Chondrocyte (in vitro differentiated cells): ENCODE results near the gene RRAS. TPM values are rescaled to one million over a fixed set of nuclear protein-coding genes. Genes with fewer than 3 reads are reported as not detected.
A peak's percentile ranks its signal among the peaks of the same experiment; 100 is the strongest.

ENCODE experiments used
- DNase-seq: peaks from one replicate; pipeline ENCODE4 v3.0.0; 2021; ENCODE audit warnings: mixed read lengths, low spot score
- H3K27ac Mint-ChIP-seq: one replicate; pipeline ENCODE4 v1.8.0; 2021; ENCODE audit warnings: mild to moderate bottlenecking, moderate library complexity, mixed read lengths; ENCODE audit not compliant: unreplicated experiment
- H3K27me3 Mint-ChIP-seq: 2 replicates; pipeline ENCODE4 v1.8.0; 2021; ENCODE audit warnings: low read depth, mixed read lengths
- H3K36me3 Mint-ChIP-seq: 2 replicates; pipeline ENCODE4 v1.8.0; 2021; ENCODE audit warnings: low read depth, mixed read lengths
- H3K4me1 Mint-ChIP-seq: 2 replicates; pipeline ENCODE4 v1.8.0; 2021; ENCODE audit warnings: low read depth, mild to moderate bottlenecking, mixed read lengths
- H3K4me3 Mint-ChIP-seq: one replicate; pipeline ENCODE4 v1.8.0; 2021; ENCODE audit warnings: mild to moderate bottlenecking, moderate library complexity, mixed read lengths; ENCODE audit not compliant: unreplicated experiment
- H3K9me3 Mint-ChIP-seq: 2 replicates; pipeline ENCODE4 v1.8.0; 2021; ENCODE audit warnings: low read depth, mixed read lengths
- total RNA-seq: library from RNA; stranded (reverse); gene quantifications from 3 replicates; pipeline ENCODE4 v1.2.1, GENCODE V29; 2021
- TF ChIP-seq, protein P1 (sequence below): fragments of 200-600 bp; sonication (generic); IDR thresholded peaks from 2 replicates; pipeline ENCODE4 v1.5.0; 2021; ENCODE audit warnings: antibody characterized with exemption, mild to moderate bottlenecking, moderate library complexity

The RRAS gene
- total RNA-seq, 1 donor from 2014 or later: 113 TPM

DNA sequence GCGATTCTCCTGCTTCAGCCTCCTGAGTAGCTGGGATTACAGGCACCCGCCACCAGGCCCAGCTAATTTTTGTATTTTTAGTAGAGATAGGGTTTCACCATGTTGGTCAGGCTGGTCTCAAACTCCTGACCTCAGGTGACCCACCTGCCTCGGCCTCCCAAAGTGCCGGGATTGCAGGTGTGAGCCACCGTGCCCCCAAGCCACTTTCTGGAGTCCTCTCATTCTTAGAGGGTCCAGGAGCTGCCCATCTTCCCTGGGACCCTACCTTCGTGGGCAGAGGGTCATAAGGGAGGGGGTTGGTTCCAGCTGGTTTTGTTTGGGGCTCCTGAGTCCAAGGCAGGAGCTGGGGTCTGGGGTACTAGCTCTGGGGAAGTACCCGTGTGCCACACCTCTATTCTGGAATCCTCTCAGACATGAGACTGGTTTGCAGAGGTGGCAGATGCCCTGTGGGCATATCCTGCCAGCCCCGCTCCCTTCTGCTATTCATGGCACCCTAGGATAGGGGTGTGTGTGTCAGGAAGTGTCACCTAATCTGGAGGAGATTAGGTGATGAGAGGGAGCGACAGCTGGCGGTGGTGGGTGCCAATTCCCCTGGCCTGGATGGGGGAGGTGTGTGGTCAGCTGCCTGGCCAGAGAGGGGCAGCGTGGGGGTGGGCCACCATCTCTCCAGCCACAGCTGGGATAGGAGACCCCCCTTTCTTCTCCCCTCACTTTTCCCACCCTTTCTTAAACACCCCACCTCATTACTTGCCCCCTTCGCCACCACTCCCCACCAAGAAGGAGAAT, 39.2 kb upstream of the RRAS start:
- TF ChIP-seq, protein P1, sequence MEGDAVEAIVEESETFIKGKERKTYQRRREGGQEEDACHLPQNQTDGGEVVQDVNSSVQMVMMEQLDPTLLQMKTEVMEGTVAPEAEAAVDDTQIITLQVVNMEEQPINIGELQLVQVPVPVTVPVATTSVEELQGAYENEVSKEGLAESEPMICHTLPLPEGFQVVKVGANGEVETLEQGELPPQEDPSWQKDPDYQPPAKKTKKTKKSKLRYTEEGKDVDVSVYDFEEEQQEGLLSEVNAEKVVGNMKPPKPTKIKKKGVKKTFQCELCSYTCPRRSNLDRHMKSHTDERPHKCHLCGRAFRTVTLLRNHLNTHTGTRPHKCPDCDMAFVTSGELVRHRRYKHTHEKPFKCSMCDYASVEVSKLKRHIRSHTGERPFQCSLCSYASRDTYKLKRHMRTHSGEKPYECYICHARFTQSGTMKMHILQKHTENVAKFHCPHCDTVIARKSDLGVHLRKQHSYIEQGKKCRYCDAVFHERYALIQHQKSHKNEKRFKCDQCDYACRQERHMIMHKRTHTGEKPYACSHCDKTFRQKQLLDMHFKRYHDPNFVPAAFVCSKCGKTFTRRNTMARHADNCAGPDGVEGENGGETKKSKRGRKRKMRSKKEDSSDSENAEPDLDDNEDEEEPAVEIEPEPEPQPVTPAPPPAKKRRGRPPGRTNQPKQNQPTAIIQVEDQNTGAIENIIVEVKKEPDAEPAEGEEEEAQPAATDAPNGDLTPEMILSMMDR: no peak
- no peak for DNase-seq
- Mint-ChIP-seq H3K4me3 (peak overlapping the region; percentile 98), H3K27me3 (no peaks in the 10 kb centered on the region), H3K36me3 (peaks cover 7% of the 10 kb centered on the region), H3K27ac (peak overlapping the region; percentile 87), H3K4me1 (peaks cover 36% of the 10 kb centered on the region), H3K9me3 (no peaks in the 10 kb centered on the region)

DNA sequence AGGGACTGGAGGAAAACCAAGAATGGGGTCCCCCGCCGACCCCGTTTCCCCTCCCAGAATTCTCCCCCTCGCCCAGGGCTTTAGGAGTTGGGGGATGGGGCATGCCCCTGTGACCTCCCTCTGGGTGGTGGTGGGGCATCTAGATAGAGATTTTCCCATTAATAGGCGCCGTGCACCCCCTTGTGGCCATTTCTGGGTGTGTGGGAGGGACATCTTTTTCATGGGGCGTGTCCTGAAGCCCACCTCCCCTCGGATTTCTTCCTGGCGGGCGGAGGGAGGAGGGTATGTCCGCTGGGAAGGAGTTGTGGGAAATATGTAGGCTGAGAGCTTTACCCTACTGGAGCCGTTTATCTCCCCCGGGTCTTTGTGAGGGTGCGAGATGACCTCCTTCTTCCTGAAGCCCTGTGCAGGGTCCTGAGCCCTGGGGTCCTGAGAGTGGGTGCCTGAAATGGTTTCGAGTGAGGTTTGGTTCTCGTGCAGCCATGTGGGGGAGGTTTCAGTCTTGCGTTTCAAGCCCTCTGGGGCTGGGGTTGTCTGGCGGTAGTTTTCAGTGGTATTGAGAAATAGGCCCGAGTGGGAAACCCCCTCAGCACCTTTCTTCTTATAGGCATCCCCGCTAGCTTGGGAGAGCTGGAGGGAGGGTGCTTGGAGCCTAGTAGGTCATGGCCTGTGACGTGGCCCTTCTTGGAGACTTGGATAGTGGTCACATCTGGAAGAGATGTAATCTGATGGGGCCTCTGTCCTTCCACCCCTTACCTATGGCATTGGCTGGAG, 38.1 kb upstream of the RRAS start:
- Mint-ChIP-seq H3K4me3 (peak overlapping the region; percentile 98), H3K27ac (peak overlapping the region; percentile 87), H3K4me1 (peaks cover 36% of the 10 kb centered on the region), H3K9me3 (no peaks in the 10 kb centered on the region), H3K27me3 (no peaks in the 10 kb centered on the region), H3K36me3 (peaks cover 7% of the 10 kb centered on the region)
- TF ChIP-seq, protein P1: peak; percentile 81
- DNase-seq: no peak

DNA sequence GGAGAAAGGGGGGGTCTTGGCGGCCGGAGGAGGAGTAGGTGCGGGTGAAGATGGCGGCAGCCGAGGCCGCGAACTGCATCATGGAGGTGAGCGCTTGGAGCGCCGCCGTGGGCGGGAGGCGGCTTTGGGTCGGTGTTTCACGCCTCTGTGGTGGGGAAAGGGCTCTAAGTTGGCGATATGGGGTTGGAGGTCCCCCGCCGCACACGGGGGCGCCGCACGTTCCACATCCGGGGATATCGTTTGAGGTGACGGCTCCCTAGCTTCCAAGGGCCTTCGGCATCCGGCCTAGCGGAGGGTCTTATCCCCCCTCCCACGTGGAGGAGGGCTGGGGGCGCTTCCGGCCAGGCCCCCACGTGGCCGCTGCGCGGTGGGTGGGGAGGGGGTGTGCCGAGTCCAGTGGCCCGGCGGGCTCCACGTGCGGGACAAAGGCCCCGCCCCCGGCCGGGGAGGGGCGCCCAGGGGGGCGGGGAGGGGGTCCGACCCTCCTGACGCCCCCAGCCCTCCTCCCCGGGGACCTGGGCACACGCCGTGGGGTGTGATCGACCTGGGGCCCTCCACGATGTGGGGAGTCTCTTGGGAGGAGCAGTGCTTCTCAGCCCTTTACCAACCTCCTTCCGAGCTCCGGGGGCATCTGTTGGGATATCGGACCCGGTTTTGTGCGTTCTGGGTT, 37.4 kb upstream of the RRAS start, which contains the start of gene PRMT1:
TSS of gene PRMT1 (plus strand) at position 41 of the 670 bp plus-strand sequence. CDS start at position 51, 10 bp downstream.
- DNase-seq: no peak
- Mint-ChIP-seq H3K27ac (peak within 1 kb of the TSS; percentile 100), H3K9me3 (no peaks in the 10 kb centered on the region), H3K27me3 (no peaks in the 10 kb centered on the region), H3K4me1 (peaks cover 37% of the 10 kb centered on the region), H3K4me3 (peak within 1 kb of the TSS; percentile 98), H3K36me3 (peaks cover 5% of the 10 kb centered on the region)
- TF ChIP-seq, protein P1: no peak

DNA sequence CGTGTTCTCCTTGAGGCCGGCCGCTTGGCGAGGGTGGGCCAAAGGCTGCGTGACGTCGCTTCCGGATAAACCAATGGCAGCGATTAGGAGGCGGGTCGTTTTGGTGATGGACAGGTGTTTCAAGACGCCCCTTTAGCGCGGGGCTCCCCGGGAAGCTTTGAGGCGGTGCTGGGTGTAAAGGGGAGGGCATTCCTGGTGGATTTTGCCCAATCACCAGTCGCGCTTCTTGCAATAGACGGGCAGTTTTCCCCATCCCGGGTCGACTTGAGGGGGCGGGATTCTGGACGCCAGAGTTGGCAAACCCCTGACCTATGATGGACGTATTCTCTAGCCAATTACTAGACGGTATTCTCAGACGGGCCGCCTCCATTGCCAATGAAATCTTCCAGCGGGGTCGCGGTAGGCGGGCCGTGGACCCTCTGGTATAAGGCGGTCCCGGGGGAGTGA, 36.9 kb upstream of the RRAS start:
- Mint-ChIP-seq H3K27me3 (no peaks in the 10 kb centered on the region), H3K9me3 (no peaks in the 10 kb centered on the region), H3K36me3 (peaks cover 4% of the 10 kb centered on the region), H3K4me3 (peak overlapping the region; percentile 98), H3K27ac (peak overlapping the region; percentile 100), H3K4me1 (peaks cover 42% of the 10 kb centered on the region)
- peak; percentile 100 for DNase-seq
- TF ChIP-seq, protein P1: no peak
